CD4-positive, alpha-beta T cell (primary cell): ENCODE results near the gene MAP3K4. TPM values are rescaled to one million over a fixed set of nuclear protein-coding genes. Genes with fewer than 3 reads are reported as not detected.
A peak's percentile ranks its signal among the peaks of the same experiment; 100 is the strongest.

ENCODE experiments used
- ATAC-seq: fragments of 200-7000 bp; cut with Tn5 transposase; one replicate; pipeline ENCODE4 v1.10.0; 2022; ENCODE audit warnings: mild to moderate bottlenecking; ENCODE audit not compliant: poor library complexity
- CTCF ChIA-PET: fragments of 350-600 bp; sonication (Branson Sonifier 250); formaldehyde crosslinking; loops from one replicate; lab custom pipeline; 2021; ENCODE audit warnings: antibody characterized with exemption, inconsistent platforms; lab: Charles Lee
- POLR2A ChIA-PET: fragments of 350-600 bp; sonication (Branson Sonifier 250); formaldehyde crosslinking; loops from one replicate; lab custom pipeline; 2021; ENCODE audit warnings: antibody characterized with exemption, inconsistent platforms; lab: Charles Lee
- DNase-seq, 14 experiments: peaks; one replicate each; pipeline ENCODE4 v3.0.0-alpha.2; 2013 to 2020; ENCODE audit warnings: mixed read lengths in 2 of 14
- H3K27ac ChIP-seq, 2 donors: one replicate each; pipeline versions ENCODE4 v1.5.1 to v1.7.0; 2013; ENCODE audit warnings: low read length in 2 of 2, low read depth in 1 of 2, mild to moderate bottlenecking in 1 of 2
- H3K27me3 ChIP-seq, 2 experiments: 1 replicate in 1 of 2; 2 replicates in 1 of 2; pipeline versions ENCODE4 v1.6.1 to v1.7.0; 2013; ENCODE audit warnings: low read length in 2 of 2, control low read depth in 1 of 2, mild to moderate bottlenecking in 1 of 2, moderate library complexity in 1 of 2; ENCODE audit not compliant: insufficient read depth in 2 of 2, control insufficient read depth in 1 of 2
- H3K36me3 ChIP-seq: one replicate; pipeline ENCODE4 v1.6.1; 2013; ENCODE audit warnings: low read length, control low read depth; ENCODE audit not compliant: insufficient read depth
- H3K4me1 ChIP-seq: one replicate; pipeline ENCODE4 v1.6.1; 2013; ENCODE audit warnings: low read length, control low read depth; ENCODE audit not compliant: insufficient read depth
- H3K4me3 ChIP-seq: one replicate; pipeline ENCODE4 v1.5.1; 2013; ENCODE audit warnings: mild to moderate bottlenecking, low read length, moderate library complexity
- H3K9me3 ChIP-seq, 2 experiments: 1 replicate in 1 of 2; 2 replicates in 1 of 2; pipeline versions ENCODE4 v1.6.1 to v1.7.0; 2013; ENCODE audit warnings: low read length in 2 of 2, mild to moderate bottlenecking in 2 of 2, control low read depth in 1 of 2, moderate library complexity in 1 of 2; ENCODE audit not compliant: control insufficient read depth in 1 of 2, insufficient read depth in 1 of 2
- H3K27ac Mint-ChIP-seq: one replicate; pipeline ENCODE4 v1.8.0; 2020; ENCODE audit warnings: mixed read lengths
- H3K27me3 Mint-ChIP-seq: one replicate; pipeline ENCODE4 v1.8.0; 2021; ENCODE audit warnings: mixed read lengths
- H3K36me3 Mint-ChIP-seq: one replicate; pipeline ENCODE4 v1.8.0; 2021; ENCODE audit warnings: low read depth, mixed read lengths
- H3K4me1 Mint-ChIP-seq: one replicate; pipeline ENCODE4 v1.8.0; 2021; ENCODE audit warnings: low read depth, mixed read lengths
- H3K4me3 Mint-ChIP-seq: one replicate; pipeline ENCODE4 v1.8.0; 2020; ENCODE audit warnings: mild to moderate bottlenecking, mixed read lengths
- H3K9me3 Mint-ChIP-seq: one replicate; pipeline ENCODE4 v1.8.0; 2020; ENCODE audit warnings: mixed read lengths
- CTCF ChIP-seq: fragments of 200-600 bp; IDR thresholded peaks from one replicate; pipeline ENCODE4 v1.8.0; 2022; ENCODE audit warnings: antibody characterized with exemption, mild to moderate bottlenecking
- intact Hi-C, 2 experiments: fragments of 100-400 bp; cut with DNase I in 1 of 2; cut with micrococcal nuclease in 1 of 2; formaldehyde crosslinking; loops; one replicate each; pipeline versions ENCODE4 v1.15.1 to v1.9.0; 2023 to 2025; cut with DNase I, micrococcal nuclease
- total RNA-seq, 174 experiments: library from RNA in 2 of 174; stranded (reverse) in 2 of 174; gene quantifications; one replicate each; pipeline ENCODE4 v1.2.3 and lab custom pipeline; 2021 to 2026

Gene MAP3K4
- total RNA-seq, 2 experiments from 2014 or later = 75.5 to 80.3 TPM

- DNase-seq (no peak), ATAC-seq (no peak)
- H3K27ac ChIP-seq = no peak overlapping the region
- CTCF ChIA-PET = no interaction called here
- Mint-ChIP-seq H3K27ac (no peak overlapping the region), H3K9me3 (no peaks in the 10 kb centered on the region), H3K36me3 (peaks cover 5% of the 10 kb centered on the region), H3K4me3 (no peak overlapping the region), H3K27me3 (no peaks in the 10 kb centered on the region), H3K4me1 (no peaks in the 10 kb centered on the region)
- POLR2A ChIA-PET = no interaction called here
- no peaks in the 10 kb centered on the region for H3K27me3 ChIP-seq
- no peaks in the 10 kb centered on the region for H3K9me3 ChIP-seq
- intact Hi-C loops = loop anchor here in 1 of 2 experiments (5.0 kb wide), 1 partner anchor 222 kb away; no protein-coding TSS in a partner anchor
- no peak overlapping the region for H3K4me3 ChIP-seq
- H3K4me1 ChIP-seq = no peaks in the 10 kb centered on the region
- TF ChIP-seq CTCF = no peak
- H3K36me3 ChIP-seq = peaks cover 6% of the 10 kb centered on the region
Measured at GRCh38 chr6:161150566-161150965, 159.0 kb downstream of the MAP3K4 start.

- H3K4me3 Mint-ChIP-seq = no peak overlapping the region
- ATAC-seq = no peak
- H3K4me1 ChIP-seq = no peaks in the 10 kb centered on the region
Measured at GRCh38 chr6:161151059-161151645, 159.6 kb downstream of the MAP3K4 start.

GRCh38 chr6:161151660-161152526, 160.3 kb downstream of the MAP3K4 start:
- ATAC-seq = no peak
- Mint-ChIP-seq H3K4me3 (no peak overlapping the region), H3K36me3 (peaks cover 5% of the 10 kb centered on the region), H3K9me3 (no peaks in the 10 kb centered on the region), H3K4me1 (no peaks in the 10 kb centered on the region), H3K27ac (no peak overlapping the region), H3K27me3 (no peaks in the 10 kb centered on the region)
- Histone ChIP-seq H3K36me3 (peaks cover 6% of the 10 kb centered on the region), H3K9me3 (no peaks in the 10 kb centered on the region), H3K27me3 (no peaks in the 10 kb centered on the region), H3K4me1 (no peaks in the 10 kb centered on the region), H3K27ac (no peak overlapping the region), H3K4me3 (no peak overlapping the region)
- ChIA-PET POLR2A (no interaction called here), CTCF (interaction anchor here (1.5 kb wide), 1 partner anchor 219 kb away, joined by 4 read pairs; no protein-coding TSS in a partner anchor)
- no peak for TF ChIP-seq CTCF
- intact Hi-C loops = loop anchor here (2.0 to 5.0 kb wide), 2 partner anchors 220 to 223 kb away; no protein-coding TSS in a partner anchor
- DNase-seq = no peak

More at GRCh38 chr6:161151059-161151645, 159.6 kb downstream of the MAP3K4 start:
- H3K9me3 Mint-ChIP-seq = no peaks in the 10 kb centered on the region
- no peaks in the 10 kb centered on the region for H3K27me3 Mint-ChIP-seq
- no peaks in the 10 kb centered on the region for H3K27me3 ChIP-seq
- no peaks in the 10 kb centered on the region for H3K9me3 ChIP-seq
- TF ChIP-seq CTCF = no peak
- peaks cover 5% of the 10 kb centered on the region for H3K36me3 Mint-ChIP-seq
- no peak overlapping the region for H3K27ac ChIP-seq
- no peaks in the 10 kb centered on the region for H3K4me1 Mint-ChIP-seq
- intact Hi-C loops = loop anchor here in 1 of 2 experiments (5.0 kb wide), 1 partner anchor 221 kb away; no protein-coding TSS in a partner anchor
- peaks cover 6% of the 10 kb centered on the region for H3K36me3 ChIP-seq
- H3K27ac Mint-ChIP-seq = no peak overlapping the region
- peak in 1 of 14 experiments; percentile 17 for DNase-seq
- ChIA-PET CTCF (no interaction called here), POLR2A (no interaction called here)
- H3K4me3 ChIP-seq = no peak overlapping the region
